HuH-7 (cell line): Measurements from ENCODE around the gene MANEAL.

ENCODE experiments used
- DNase-seq: peaks from one replicate; pipeline ENCODE4 v3.0.0; 2011; ENCODE audit warnings: low spot score

The MANEAL gene

DNA sequence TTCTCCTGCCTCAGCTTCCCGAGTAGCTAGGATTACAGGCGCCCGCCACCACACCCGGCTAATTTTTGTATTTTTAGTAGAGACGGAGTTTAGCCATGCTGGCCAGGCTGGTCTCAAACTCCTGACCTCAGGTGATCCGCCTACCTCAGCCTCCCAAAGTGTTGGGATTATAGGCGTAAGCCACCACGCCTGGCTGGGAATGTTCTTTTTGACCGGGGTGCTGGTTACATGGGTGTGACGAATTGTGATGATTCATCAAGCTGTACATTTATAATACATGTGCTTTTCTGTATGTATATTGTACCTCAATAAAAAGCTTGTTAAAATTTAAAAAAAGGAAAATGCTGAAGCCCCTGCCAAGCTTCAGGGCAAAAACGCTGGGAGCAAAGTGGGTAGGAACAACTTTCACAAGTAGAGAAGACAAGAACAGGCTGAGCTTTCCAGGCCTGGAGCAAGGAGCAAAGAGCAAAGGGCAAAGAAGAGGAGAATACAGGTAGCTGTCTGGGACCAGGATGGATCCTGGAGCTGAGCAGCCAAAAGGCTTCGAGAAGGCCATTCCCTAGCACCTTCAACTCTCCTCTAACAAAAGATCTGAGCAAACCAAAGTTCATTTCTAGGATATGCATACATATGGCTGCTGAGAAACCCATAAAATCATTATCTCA is 34.9 kb downstream of the MANEAL start:
- DNase-seq: no peak

DNA sequence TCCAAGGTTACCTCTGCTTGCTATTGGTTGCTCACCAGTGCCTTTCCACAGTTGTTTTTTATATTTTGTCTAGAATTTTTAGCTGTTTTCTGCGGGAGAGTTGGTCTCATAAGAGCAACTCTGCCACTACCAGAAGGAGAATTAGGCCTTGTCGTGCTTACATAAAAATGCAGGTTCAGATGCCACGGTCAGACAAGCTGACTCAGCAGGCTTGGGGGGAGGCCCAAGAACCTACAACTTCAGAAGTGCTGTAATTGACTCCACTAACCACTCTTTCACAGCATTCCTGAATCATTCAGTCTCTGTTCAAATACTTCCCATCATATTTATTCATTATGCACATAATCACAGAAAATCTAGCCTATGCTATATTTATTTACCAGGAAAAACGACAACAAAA is 37.5 kb downstream of the MANEAL start:
- no peak for DNase-seq

DNA sequence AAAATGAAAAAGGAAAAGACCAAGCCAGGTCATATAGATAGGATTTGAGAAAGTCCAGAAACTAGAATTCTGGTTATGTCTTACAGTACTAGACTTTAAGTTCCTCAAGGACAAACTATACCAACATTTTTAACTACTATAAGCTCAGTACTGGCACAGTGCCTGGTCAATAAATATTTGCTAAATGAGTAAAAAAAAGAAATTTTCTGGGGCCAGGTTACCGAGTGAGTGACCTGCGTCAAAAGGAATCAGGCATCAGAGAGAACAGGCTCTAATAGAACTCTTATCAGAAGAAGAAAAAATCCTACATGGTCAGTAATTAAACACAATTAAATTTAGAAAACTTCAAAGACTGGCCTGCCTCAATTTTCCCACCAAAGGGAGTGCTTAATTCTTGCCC is 38.2 kb downstream of the MANEAL start:
- no peak for DNase-seq

DNA sequence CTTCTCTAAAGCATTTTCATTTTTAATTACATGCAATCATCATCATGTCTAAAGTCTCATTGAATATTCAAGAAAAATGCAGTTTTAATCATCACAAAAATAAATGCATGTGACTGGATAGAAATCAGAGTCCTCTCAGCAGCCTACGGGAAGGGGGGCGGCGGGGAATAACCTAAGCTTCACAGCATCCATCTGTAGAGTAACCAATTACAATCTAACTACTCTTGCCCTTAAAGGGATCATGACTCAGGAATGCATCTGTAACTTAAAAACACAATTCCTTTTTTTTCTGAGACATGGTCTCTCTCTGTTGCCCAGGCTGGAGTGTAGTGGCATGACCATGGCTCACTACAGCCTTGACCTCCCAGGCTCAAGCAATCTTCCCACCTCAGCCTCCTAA is 43.1 kb downstream of the MANEAL start:
- DNase-seq: no peak

DNA sequence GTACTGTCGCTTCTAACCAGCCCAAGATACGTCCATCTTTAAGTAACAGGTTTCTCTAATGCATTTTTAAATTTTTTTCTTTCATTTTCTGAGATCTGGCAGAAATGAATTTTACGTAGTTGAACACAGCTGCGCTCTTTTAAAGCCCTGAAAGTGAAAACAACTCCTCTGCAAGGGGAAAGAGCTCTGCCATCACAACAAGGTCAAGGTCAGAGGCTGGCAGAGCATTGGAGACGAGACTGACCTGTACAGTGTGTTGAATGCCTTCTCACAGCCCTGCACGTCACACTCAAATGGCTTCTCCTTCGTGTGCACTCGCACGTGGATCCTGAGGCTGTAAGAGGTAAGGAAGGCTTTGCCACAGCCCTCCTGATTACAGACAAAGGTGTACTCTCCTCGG is 46.0 kb downstream of the MANEAL start:
- no peak for DNase-seq

DNA sequence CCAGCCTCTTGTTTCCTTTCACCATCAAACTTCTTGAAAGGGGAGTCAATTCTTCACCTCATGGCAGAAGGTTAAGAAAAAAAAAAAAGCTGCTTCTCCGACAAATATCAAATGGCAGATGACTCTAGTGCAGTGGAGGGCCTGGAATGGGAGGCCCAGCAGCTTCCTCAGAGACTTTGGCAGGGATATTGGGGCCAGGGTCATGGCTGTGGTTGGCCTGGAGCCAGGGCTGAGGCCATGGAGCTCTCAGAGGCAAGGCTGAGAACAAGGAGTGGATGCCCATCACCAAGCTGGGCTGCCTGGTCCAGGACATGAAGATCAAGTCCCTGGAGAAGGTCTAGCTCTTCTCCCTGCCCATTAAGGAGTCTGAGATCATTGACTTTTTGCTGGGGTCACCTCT is 47.1 kb downstream of the MANEAL start:
- no peak for DNase-seq

DNA sequence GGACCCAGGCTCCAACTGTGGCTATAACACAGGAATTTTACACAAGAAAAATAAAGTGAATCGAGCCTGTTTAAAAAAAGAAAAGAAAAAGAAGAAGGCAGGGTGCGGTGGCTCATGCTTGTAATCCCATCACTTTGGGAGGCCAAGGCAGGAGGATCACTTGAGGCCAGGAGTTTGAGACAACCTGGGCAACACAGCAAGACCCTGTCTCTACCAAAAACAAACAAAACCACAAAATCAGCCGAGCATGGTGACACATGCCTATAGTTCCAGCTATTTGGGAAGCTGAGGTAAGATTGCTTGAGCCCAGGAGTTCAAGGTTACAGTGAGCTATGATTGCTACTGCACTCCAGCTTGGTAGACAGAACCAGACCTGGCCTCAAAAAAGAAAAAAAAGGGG is 48.0 kb downstream of the MANEAL start:
- DNase-seq: no peak

DNA sequence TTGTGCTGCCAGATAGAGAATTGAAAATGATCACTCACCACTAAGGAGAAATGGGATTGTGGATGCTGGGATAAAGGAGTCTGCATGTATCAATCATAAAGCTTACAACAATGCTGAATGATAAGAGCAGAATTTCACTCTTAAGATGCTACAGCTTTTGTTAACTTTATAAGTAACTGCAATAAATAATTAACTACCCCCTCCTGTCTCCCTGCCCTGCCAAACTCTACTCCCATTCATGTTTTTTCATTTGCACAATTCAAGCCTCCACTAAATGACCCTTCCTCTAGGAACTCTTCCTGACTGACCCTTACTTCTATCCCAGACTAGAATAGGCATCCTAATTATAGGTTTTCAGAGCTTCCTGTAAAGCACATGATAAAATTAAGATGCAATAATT is 50.9 kb downstream of the MANEAL start:
- DNase-seq: no peak

DNA sequence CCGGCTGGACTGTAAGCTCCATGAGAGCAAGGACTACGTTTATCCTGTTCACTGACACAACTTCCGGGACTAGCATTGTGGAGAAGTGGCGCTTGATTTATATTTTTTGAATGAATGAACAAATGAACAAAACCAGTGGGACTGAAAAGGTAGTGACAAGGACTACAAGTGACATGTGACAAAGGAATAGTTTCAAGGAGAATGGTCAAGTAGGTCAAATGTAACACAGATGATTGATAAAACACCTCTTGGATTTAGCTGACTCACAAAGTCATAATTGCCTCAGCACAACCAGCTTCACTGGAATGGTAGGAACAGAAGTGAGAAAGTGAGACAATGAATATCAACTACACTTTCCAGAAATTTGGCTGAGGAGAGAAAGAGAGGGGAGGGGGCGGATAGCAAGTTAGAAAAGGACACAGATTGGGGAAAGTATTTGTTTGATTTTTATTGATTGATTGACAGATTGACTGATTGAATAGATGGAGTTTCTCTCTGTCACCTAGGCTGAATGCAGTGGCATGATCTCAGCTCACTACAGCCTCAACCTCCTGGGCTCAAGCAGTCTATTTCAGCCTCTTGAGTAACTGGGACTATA is 51.5 kb downstream of the MANEAL start:
- DNase-seq: no peak

DNA sequence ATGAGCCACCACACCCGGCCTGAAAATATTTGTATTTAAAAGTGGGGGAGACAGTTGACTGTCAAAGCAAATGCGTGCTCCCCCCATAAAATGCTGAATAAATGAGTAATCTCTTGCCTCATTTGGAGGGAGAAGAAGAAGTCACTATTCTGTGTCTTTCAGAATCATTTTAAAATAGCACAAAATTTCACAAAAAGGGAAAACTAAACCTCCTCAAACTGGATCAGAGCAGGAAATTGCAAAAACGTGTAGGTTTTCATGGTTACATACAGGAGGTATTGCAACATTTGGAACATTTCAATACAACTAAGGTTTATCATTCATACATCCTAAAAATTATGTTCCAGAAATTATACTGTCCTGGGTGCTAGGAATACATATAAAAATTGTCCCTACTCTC is 52.1 kb downstream of the MANEAL start:
- DNase-seq: no peak

DNA sequence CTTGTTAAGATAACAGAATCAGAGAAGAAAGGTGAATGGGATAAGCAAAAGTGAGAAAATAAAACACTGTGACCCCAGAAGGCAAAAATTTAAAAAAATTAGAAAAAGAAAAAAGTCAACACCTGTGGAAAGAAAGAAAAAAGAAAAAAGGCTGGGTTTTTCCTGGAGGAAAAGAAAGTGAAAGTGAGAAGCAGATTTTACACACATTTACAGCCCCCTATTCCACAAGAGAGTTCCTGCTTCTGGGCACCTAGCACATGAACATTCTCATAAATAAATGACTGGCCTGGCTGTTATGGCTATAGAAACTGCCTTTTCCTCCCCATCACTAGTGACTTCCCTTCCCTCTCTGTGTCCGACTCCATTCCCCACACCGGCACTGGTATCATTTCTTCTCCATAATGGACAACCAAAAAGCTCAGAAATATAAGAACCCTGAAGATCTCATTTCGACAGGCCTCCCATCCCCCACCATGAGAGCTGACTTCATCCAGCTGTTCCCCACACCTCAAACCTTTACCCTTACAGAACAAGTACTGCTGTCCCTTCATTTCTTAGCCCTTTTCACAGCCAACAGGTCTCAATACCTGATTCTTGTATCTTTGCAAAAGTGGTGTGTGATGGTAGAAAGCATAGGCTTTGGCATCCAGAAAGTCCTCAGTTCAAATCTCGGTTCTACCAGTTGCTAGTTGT is 53.1 kb downstream of the MANEAL start:
- no peak for DNase-seq

DNA sequence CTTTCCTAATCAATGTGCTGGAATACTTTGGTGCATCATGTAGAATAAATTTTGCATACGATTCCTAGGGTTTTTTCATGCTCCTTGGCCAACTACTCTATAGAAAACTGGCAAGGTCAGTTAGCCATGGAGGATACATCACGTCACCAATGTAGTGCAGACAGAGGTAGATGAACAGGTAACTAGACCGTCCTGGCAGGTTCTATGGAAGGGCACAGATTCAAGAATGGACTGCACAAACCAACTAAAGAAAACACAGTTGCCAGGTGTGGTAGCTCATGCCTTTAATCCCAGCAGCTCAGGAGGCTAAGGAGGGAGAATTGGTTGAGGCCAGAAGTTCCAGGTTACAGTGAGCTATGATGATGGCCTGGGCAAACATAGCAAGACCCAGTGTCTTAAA is 55.8 kb downstream of the MANEAL start:
- DNase-seq: no peak

DNA sequence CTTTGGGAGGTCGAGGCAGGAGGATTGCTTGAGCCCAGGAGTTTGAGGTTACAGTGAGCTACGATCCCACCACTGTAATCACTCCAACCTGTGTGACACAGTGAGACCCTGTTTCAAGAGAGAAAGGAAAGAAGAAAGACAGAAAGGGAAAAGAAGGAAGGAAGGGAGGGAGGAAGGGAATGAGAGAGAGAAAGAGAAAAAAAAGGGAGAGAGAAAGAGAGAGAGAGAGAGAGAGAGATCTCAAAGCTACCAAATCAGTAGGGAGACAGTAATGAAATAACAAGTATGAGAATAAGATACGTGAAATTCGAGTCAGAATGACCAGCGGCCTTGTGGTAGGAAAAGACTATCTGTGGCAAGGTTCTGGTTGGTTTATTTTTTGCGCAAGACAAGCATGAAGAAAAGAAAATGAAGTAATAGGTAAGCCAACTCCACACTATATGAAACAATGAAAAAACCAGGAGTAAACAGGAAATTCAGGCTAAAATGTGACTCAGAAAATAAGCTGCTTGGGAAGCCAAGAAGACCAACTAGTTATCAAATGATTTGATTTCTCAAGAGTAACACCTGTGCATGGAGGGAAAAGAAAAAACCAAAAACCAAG is 56.8 kb downstream of the MANEAL start:
- no peak for DNase-seq
